HepG2 (cell line): ENCODE data around the gene IFT88. TPM values are rescaled to one million over a fixed set of nuclear protein-coding genes. Genes with fewer than 3 reads are reported as not detected.

Experiments used
- ATAC-seq: fragments of 200-7000 bp; cut with Tn5 transposase; 3 replicates; pipeline ENCODE4 v1.9.1; 2020; ENCODE audit warnings: mild to moderate bottlenecking, moderate library complexity
- BruUV-seq: library from RNA; stranded (reverse); fragments of 400-500 nt; replicated peaks from 2 replicates; lab custom pipeline; 2021; lab: Mats Ljungman, UMichigan
- CTCF ChIA-PET: fragments of 300-600 bp; formaldehyde crosslinking; extraction: SDS; loops from one replicate; lab custom pipeline; 2021; ENCODE audit warnings: low total read pairs, inconsistent platforms, low intra/inter-chr PET ratio; lab: Yijun Ruan, JAX
- POLR2A ChIA-PET: fragments of 350-600 bp; sonication (Branson Sonifier 250); formaldehyde crosslinking; loops from one replicate; lab custom pipeline; 2020; ENCODE audit warnings: antibody characterized with exemption, inconsistent platforms; lab: Yijun Ruan, JAX
- DNase-seq: peaks from one replicate; pipeline ENCODE4 v3.0.0-alpha.2; 2015; ENCODE audit warnings: low spot score
- FAIRE-seq: peaks from 3 replicates; lab custom pipeline; 2011; peaks lifted over from hg19 to GRCh38; lab: Jason Lieb, UNC
- H2AFZ ChIP-seq: one replicate; pipeline ENCODE4 v1.6.1; 2011; ENCODE audit warnings: low read length, inconsistent platforms
- H3K27ac ChIP-seq: fragments of 300-600 bp; 3 replicates; pipeline ENCODE4 v1.8.0; 2011; ENCODE audit warnings: mixed run types, mild to moderate bottlenecking, mixed read lengths, low read length, inconsistent platforms; ENCODE audit not compliant: insufficient read depth; ENCODE audit errors: extremely low read length
- H3K27me3 ChIP-seq, 2 experiments: fragments of 200-600 bp in 1 of 2; 2 replicates in 1 of 2; 3 replicates in 1 of 2; pipeline versions ENCODE4 v1.6.0 to v1.8.0; 2011; ENCODE audit warnings: low read length in 2 of 2, mild to moderate bottlenecking in 2 of 2, moderate library complexity in 2 of 2, inconsistent platforms in 1 of 2; ENCODE audit not compliant: insufficient read depth in 2 of 2, control insufficient read depth in 1 of 2
- H3K36me3 ChIP-seq, 2 experiments: fragments of 200-600 bp in 1 of 2; replicated peaks in 1 of 2; 2 replicates in 1 of 2; 3 replicates in 1 of 2; pipeline versions ENCODE4 v1.5.1 to v1.8.0; 2011; ENCODE audit warnings: low read length in 2 of 2, inconsistent platforms in 1 of 2; ENCODE audit not compliant: insufficient read depth in 2 of 2, control insufficient read depth in 1 of 2
- H3K4me1 ChIP-seq: 2 replicates; pipeline ENCODE4 v1.5.1; 2012; ENCODE audit warnings: low read length, inconsistent platforms; ENCODE audit not compliant: insufficient read depth
- H3K4me2 ChIP-seq: 2 replicates; pipeline ENCODE4 v1.6.0; 2011; ENCODE audit warnings: low read depth, low read length, inconsistent platforms
- H3K4me3 ChIP-seq, 3 experiments: fragments of 200-600 bp in 1 of 3; sonication (generic), shearing (Covaris generic) in 1 of 3; replicated peaks in 1 of 3; 2 replicates each; pipeline ENCODE4 v1.5.1; 2011 to 2016; ENCODE audit warnings: low read length in 3 of 3, inconsistent platforms in 2 of 3, low read depth in 2 of 3, mild to moderate bottlenecking in 2 of 3, control low read depth in 1 of 3, mixed read lengths in 1 of 3; ENCODE audit not compliant: insufficient read depth in 1 of 3
- H3K79me2 ChIP-seq: one replicate; pipeline ENCODE4 v1.6.1; 2011; ENCODE audit warnings: low read length, inconsistent platforms; ENCODE audit not compliant: insufficient read depth
- H3K9ac ChIP-seq: 2 replicates; pipeline ENCODE4 v1.6.0; 2011; ENCODE audit warnings: mild to moderate bottlenecking, low read depth, low read length, inconsistent platforms; ENCODE audit not compliant: insufficient read depth
- H3K9me3 ChIP-seq: 2 replicates; pipeline ENCODE4 v1.5.1; 2012; ENCODE audit warnings: mild to moderate bottlenecking, low read length
- H4K20me1 ChIP-seq: 2 replicates; pipeline ENCODE4 v1.6.0; 2011; ENCODE audit warnings: inconsistent platforms, mild to moderate bottlenecking, low read length, moderate library complexity; ENCODE audit not compliant: insufficient read depth
- CHD4 ChIP-seq: fragments of 200-600 bp; sonication (generic); IDR thresholded peaks from 2 replicates; pipeline ENCODE4 v1.7.0; 2017; ENCODE audit warnings: mild to moderate bottlenecking, low read length, borderline replicate concordance
- HCFC1 ChIP-seq: fragments of 150-350 bp; IDR thresholded peaks from 2 replicates; pipeline ENCODE4 v1.6.1; 2014; ENCODE audit warnings: low read depth, low read length
- KAT8 ChIP-seq: IDR thresholded peaks from 2 replicates; pipeline ENCODE4 v1.6.1; 2016; ENCODE audit warnings: missing genetic modification reagents, missing compliant biosample characterization
- KLF9 ChIP-seq: IDR thresholded peaks from 2 replicates; pipeline ENCODE4 v1.6.1; 2016; ENCODE audit warnings: low read depth
- MED8 ChIP-seq: sonication (generic); formaldehyde crosslinking; IDR thresholded peaks from 2 replicates; pipeline ENCODE4 v1.8.1; 2023; ENCODE audit warnings: mild to moderate bottlenecking, missing genetic modification reagents; ENCODE audit not compliant: insufficient replicate concordance
- NR2C2 ChIP-seq: sonication (generic); formaldehyde crosslinking; IDR thresholded peaks from 2 replicates; pipeline ENCODE4 v1.4.0; 2020; ENCODE audit warnings: missing genetic modification reagents, mild to moderate bottlenecking, moderate library complexity, borderline replicate concordance
- RFX3 ChIP-seq: IDR thresholded peaks from 2 replicates; pipeline ENCODE4 v1.6.1; 2016; ENCODE audit warnings: missing biosample characterization, missing genetic modification reagents
- SOX6 ChIP-seq, 2 experiments: fragments of 450-650 bp in 1 of 2; sonication (generic) in 1 of 2; formaldehyde crosslinking in 1 of 2; IDR thresholded peaks; 2 replicates each; pipeline versions ENCODE4 v1.4.0 to v1.6.1; 2017 to 2020; ENCODE audit warnings: antibody characterized with exemption in 1 of 2, mild to moderate bottlenecking in 1 of 2, missing genetic modification reagents in 1 of 2
- TBX2 ChIP-seq: sonication (generic); formaldehyde crosslinking; IDR thresholded peaks from 2 replicates; pipeline ENCODE4 v1.5.0; 2020; ENCODE audit warnings: missing genetic modification reagents, mild to moderate bottlenecking, borderline replicate concordance
- ZNF143 ChIP-seq: sonication (generic); formaldehyde crosslinking; IDR thresholded peaks from 2 replicates; pipeline ENCODE4 v1.4.0; 2020; ENCODE audit warnings: missing genetic modification reagents
- ZNF230 ChIP-seq: sonication (generic); formaldehyde crosslinking; IDR thresholded peaks from 2 replicates; pipeline ENCODE4 v1.4.0; 2020; ENCODE audit warnings: mild to moderate bottlenecking, missing genetic modification reagents
- ZNF549 ChIP-seq: sonication (generic); formaldehyde crosslinking; IDR thresholded peaks from 2 replicates; pipeline ENCODE4 v1.5.0; 2020; ENCODE audit warnings: missing genetic modification reagents
- ZNF674 ChIP-seq: sonication (generic); formaldehyde crosslinking; IDR thresholded peaks from 2 replicates; pipeline ENCODE4 v1.5.0; 2020; ENCODE audit warnings: low read depth, mild to moderate bottlenecking, missing genetic modification reagents
- WGBS: methylation state at CpG from one replicate; pipeline ENCODE4 v1.1.6; 2017; ENCODE audit warnings: low lambda C conversion rate; 5-methylcytosine and 5-hydroxymethylcytosine counted together
- in situ Hi-C: cut with HindIII; loops from 2 replicates; pipeline ENCODE4 v1.10.0; 2017; ENCODE audit warnings: low pct_unique_long_range_greater_than_20kb; ENCODE audit not compliant: extremely low pct_ligation_motif_present
- intact Hi-C: fragments of 100-400 bp; cut with micrococcal nuclease; formaldehyde crosslinking; loops from one replicate; pipeline ENCODE4 v1.10.0; 2022; ENCODE audit not compliant: unreplicated experiment
- polyA plus RNA-seq, 8 experiments: library from polyadenylated mRNA; depleted of rRNA in 3 of 8; stranded (reverse) in 7 of 8; unstranded in 1 of 8; fragments of >200 nt; fragmentation: Illumina TruSeq in 4 of 8; extraction: Trizol in 4 of 8; gene quantifications; 2 replicates each; pipeline versions ENCODE4 v1.2.1 to v1.2.3, GENCODE V29; 2011 to 2016; ENCODE audit warnings: low read depth in 4 of 8, missing spikeins in 1 of 8, mixed read lengths in 1 of 8; ENCODE audit not compliant: insufficient read depth in 1 of 8
- total RNA-seq, 5 experiments: library from RNA; depleted of rRNA; stranded (reverse); fragments of >200 nt; fragmentation: Illumina TruSeq; extraction: Trizol; gene quantifications; 2 replicates each; pipeline ENCODE4 v1.2.3, GENCODE V29; 2016; ENCODE audit warnings: low read depth in 1 of 5
- TF ChIP-seq, protein P1 (sequence below): fragments of 450-650 bp; IDR thresholded peaks from 2 replicates; pipeline ENCODE4 v1.6.1; 2017
- TF ChIP-seq, protein P2 (sequence below): sonication (generic); formaldehyde crosslinking; IDR thresholded peaks from 2 replicates; pipeline ENCODE4 v1.8.1; 2022; ENCODE audit warnings: low read depth, mild to moderate bottlenecking, missing genetic modification reagents
- TF ChIP-seq, protein P3 (sequence below): sonication (generic); formaldehyde crosslinking; IDR thresholded peaks from 2 replicates; pipeline ENCODE4 v1.4.0; 2020; ENCODE audit warnings: missing genetic modification reagents

The IFT88 gene
- total and polyA plus RNA-seq, 2 of the 13 experiments (the other 11 are each of a cell fraction or from before 2014, with no cell fraction given), result 8.4 to 19.9 TPM

DNA sequence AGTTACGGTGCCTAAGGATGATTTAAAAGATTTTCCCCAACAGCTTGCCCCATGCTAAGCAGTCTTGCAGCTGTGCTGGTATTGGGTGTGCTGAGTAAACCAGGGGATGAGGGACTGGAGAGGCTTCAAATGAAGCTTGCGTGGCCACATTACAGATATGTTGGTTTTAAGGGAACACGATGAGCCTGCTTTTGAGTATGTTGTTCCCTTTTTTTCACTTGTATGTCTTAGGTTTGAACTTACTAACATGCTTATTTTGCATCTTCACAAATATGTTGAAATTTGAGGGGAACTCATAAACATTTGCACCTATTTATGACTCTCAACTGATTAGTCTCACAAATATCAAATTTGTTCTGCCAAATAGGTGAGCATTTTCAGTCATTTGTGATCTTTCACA, 134.5 kb downstream of the IFT88 start:
- H3K9me3 ChIP-seq, result no peaks in the 10 kb centered on the region
- FAIRE-seq, result no peak
- peak overlapping the region; percentile 89 for H3K4me2 ChIP-seq
- no TSS peak for BruUV-seq
- intact Hi-C loops, result no loop called here
- no peaks in the 10 kb centered on the region for H3K27me3 ChIP-seq
- H2AFZ ChIP-seq, result no peak overlapping the region
- peak overlapping the region in 1 of 3 experiments; percentile 78; a peak in 2 of 6 replicates for H3K4me3 ChIP-seq
- WGBS, result 100% methylated on average over 3 of the region's 3 CpGs
- no peak overlapping the region for H3K9ac ChIP-seq
- in situ Hi-C loops, result loop anchor here (10.0 kb wide), 1 partner anchor 223 kb away; no protein-coding TSS in a partner anchor
- ChIA-PET POLR2A (no interaction called here), CTCF (no interaction called here)
- no peaks in the 10 kb centered on the region for H3K79me2 ChIP-seq
- no peaks in the 10 kb centered on the region for H3K36me3 ChIP-seq
- no peak overlapping the region for H3K27ac ChIP-seq
- no peaks in the 10 kb centered on the region for H4K20me1 ChIP-seq
- peaks cover 37% of the 10 kb centered on the region for H3K4me1 ChIP-seq
- ATAC-seq, result no peak
- no peak for DNase-seq
- TF ChIP-seq, protein P1, sequence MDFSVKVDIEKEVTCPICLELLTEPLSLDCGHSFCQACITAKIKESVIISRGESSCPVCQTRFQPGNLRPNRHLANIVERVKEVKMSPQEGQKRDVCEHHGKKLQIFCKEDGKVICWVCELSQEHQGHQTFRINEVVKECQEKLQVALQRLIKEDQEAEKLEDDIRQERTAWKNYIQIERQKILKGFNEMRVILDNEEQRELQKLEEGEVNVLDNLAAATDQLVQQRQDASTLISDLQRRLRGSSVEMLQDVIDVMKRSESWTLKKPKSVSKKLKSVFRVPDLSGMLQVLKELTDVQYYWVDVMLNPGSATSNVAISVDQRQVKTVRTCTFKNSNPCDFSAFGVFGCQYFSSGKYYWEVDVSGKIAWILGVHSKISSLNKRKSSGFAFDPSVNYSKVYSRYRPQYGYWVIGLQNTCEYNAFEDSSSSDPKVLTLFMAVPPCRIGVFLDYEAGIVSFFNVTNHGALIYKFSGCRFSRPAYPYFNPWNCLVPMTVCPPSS, result no peak
- TF ChIP-seq, protein P2, sequence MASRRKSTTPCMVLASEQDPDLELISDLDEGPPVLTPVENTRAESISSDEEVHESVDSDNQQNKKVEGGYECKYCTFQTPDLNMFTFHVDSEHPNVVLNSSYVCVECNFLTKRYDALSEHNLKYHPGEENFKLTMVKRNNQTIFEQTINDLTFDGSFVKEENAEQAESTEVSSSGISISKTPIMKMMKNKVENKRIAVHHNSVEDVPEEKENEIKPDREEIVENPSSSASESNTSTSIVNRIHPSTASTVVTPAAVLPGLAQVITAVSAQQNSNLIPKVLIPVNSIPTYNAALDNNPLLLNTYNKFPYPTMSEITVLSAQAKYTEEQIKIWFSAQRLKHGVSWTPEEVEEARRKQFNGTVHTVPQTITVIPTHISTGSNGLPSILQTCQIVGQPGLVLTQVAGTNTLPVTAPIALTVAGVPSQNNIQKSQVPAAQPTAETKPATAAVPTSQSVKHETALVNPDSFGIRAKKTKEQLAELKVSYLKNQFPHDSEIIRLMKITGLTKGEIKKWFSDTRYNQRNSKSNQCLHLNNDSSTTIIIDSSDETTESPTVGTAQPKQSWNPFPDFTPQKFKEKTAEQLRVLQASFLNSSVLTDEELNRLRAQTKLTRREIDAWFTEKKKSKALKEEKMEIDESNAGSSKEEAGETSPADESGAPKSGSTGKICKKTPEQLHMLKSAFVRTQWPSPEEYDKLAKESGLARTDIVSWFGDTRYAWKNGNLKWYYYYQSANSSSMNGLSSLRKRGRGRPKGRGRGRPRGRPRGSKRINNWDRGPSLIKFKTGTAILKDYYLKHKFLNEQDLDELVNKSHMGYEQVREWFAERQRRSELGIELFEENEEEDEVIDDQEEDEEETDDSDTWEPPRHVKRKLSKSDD (CRISPR knock-in tag), result no peak
- TF ChIP-seq MED8 (no peak), ZNF143 (CRISPR knock-in tag) (no peak), CHD4 (no peak), ZNF549 (CRISPR knock-in tag) (no peak), KLF9 (CRISPR knock-in tag) (no peak), ZNF674 (CRISPR knock-in tag) (no peak), ZNF230 (CRISPR knock-in tag) (no peak), SOX6 (IDR thresholded peaks at IDR 0.05) (no peak), SOX6 (CRISPR knock-in tag; IDR thresholded peaks at IDR 0.05) (no peak), TBX2 (no peak), KAT8 (CRISPR knock-in tag) (no peak), HCFC1 (no peak), RFX3 (CRISPR knock-in tag) (no peak), NR2C2 (CRISPR knock-in tag) (no peak)
- TF ChIP-seq, protein P3, sequence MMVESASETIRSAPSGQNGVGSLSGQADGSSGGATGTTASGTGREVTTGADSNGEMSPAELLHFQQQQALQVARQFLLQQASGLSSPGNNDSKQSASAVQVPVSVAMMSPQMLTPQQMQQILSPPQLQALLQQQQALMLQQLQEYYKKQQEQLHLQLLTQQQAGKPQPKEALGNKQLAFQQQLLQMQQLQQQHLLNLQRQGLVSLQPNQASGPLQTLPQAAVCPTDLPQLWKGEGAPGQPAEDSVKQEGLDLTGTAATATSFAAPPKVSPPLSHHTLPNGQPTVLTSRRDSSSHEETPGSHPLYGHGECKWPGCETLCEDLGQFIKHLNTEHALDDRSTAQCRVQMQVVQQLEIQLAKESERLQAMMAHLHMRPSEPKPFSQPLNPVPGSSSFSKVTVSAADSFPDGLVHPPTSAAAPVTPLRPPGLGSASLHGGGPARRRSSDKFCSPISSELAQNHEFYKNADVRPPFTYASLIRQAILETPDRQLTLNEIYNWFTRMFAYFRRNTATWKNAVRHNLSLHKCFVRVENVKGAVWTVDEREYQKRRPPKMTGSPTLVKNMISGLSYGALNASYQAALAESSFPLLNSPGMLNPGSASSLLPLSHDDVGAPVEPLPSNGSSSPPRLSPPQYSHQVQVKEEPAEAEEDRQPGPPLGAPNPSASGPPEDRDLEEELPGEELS (CRISPR knock-in tag), result no peak
